Endothelial cell of umbilical vein (primary cell): ENCODE results near the gene OR2T8. TPM values are rescaled to one million over a fixed set of nuclear protein-coding genes. Genes with fewer than 3 reads are reported as not detected.

Experiments
- BruUV-seq: library from RNA; stranded (reverse); fragments of 400-500 nt; replicated peaks from 2 replicates; lab custom pipeline; 2021; lab: Mats Ljungman, UMichigan
- CTCF ChIA-PET: fragments of 300-600, 350-600 bp; sonication (Branson Sonifier 250); formaldehyde crosslinking; loops from one replicate; lab custom pipeline; 2021; ENCODE audit warnings: antibody characterized with exemption, inconsistent platforms; lab: Charles Lee
- POLR2A ChIA-PET: fragments of 300-600, 350-600 bp; sonication (Branson Sonifier 250); formaldehyde crosslinking; loops from one replicate; lab custom pipeline; 2021; ENCODE audit warnings: antibody characterized with exemption, inconsistent platforms; lab: Charles Lee
- DNase-seq: peaks from one replicate; pipeline ENCODE4 v3.0.0-alpha.2; 2011; ENCODE audit warnings: low read depth, low spot score
- FAIRE-seq: peaks from 2 replicates; lab custom pipeline; 2011; peaks lifted over from hg19 to GRCh38; lab: Jason Lieb, UNC
- H2AFZ ChIP-seq: 2 replicates; pipeline ENCODE4 v1.6.0; 2012; ENCODE audit warnings: low read depth, low read length, control low read depth, inconsistent platforms
- H3K27ac ChIP-seq: 2 replicates; pipeline ENCODE4 v1.5.1; 2011; ENCODE audit warnings: low read depth, mild to moderate bottlenecking, control low read depth, low read length, moderate library complexity; ENCODE audit not compliant: insufficient read depth
- H3K27me3 ChIP-seq, 2 experiments: 2 replicates each; pipeline versions ENCODE4 v1.6.0 to v1.6.1; 2011; ENCODE audit warnings: low read length in 2 of 2, mixed read lengths in 1 of 2; ENCODE audit not compliant: control insufficient read depth in 2 of 2, insufficient read depth in 2 of 2
- H3K36me3 ChIP-seq, 2 experiments: 2 replicates in 1 of 2; 3 replicates in 1 of 2; pipeline ENCODE4 v1.5.1; 2011; ENCODE audit warnings: low read length in 2 of 2, mild to moderate bottlenecking in 1 of 2, moderate library complexity in 1 of 2; ENCODE audit not compliant: control insufficient read depth in 2 of 2, insufficient read depth in 2 of 2; ENCODE audit errors: extremely low read depth in 1 of 2
- H3K4me1 ChIP-seq: 3 replicates; pipeline ENCODE4 v1.5.1; 2011; ENCODE audit warnings: mild to moderate bottlenecking, low read length; ENCODE audit not compliant: control insufficient read depth, insufficient read depth; ENCODE audit errors: extremely low read depth
- H3K4me2 ChIP-seq: 2 replicates; pipeline ENCODE4 v1.6.1; 2011; ENCODE audit warnings: low read length, control low read depth, mixed read lengths; ENCODE audit not compliant: insufficient read depth
- H3K4me3 ChIP-seq, 3 experiments: fragments of 200-600 bp in 1 of 3; sonication (generic), shearing (Covaris generic) in 1 of 3; replicated peaks in 1 of 3; 2 replicates each; pipeline ENCODE4 v1.5.1; 2011 to 2016; ENCODE audit warnings: control low read depth in 3 of 3, low read length in 3 of 3, mild to moderate bottlenecking in 2 of 3, inconsistent platforms in 1 of 3, low read depth in 1 of 3, moderate library complexity in 1 of 3; ENCODE audit not compliant: insufficient read depth in 1 of 3
- H3K79me2 ChIP-seq: 2 replicates; pipeline ENCODE4 v1.6.0; 2012; ENCODE audit warnings: low read length, inconsistent platforms; ENCODE audit not compliant: control insufficient read depth, insufficient read depth
- H3K9ac ChIP-seq: replicated peaks from 2 replicates; pipeline ENCODE3; 2011; ENCODE audit warnings: low read length, control low read depth; ENCODE audit not compliant: insufficient read depth; ENCODE audit errors: extremely low read depth
- H3K9me1 ChIP-seq: replicated peaks from 3 replicates; pipeline ENCODE4 v1.6.0; 2011; ENCODE audit warnings: mild to moderate bottlenecking, low read length; ENCODE audit not compliant: control insufficient read depth, insufficient read depth; ENCODE audit errors: extremely low read depth
- H3K9me3 ChIP-seq: replicated peaks from 2 replicates; pipeline ENCODE4 v1.5.1; 2012; ENCODE audit warnings: low read length, inconsistent platforms; ENCODE audit not compliant: control insufficient read depth, insufficient read depth
- H4K20me1 ChIP-seq: replicated peaks from 2 replicates; pipeline ENCODE3; 2011; ENCODE audit warnings: mild to moderate bottlenecking, low read length; ENCODE audit not compliant: control insufficient read depth, insufficient read depth; ENCODE audit errors: extremely low read depth
- CTCF ChIP-seq, 2 donors: IDR thresholded peaks; 1 replicate in 1 of 2; 2 replicates in 1 of 2; pipeline ENCODE4 v1.5.1; 2011; ENCODE audit warnings: low read length in 2 of 2, mild to moderate bottlenecking in 2 of 2, moderate library complexity in 2 of 2, control low read depth in 1 of 2, inconsistent platforms in 1 of 2, low read depth in 1 of 2; ENCODE audit not compliant: insufficient read depth in 1 of 2; ENCODE audit errors: extremely low read depth in 1 of 2
- EZH2 ChIP-seq: IDR thresholded peaks from 2 replicates; pipeline ENCODE4 v1.6.1; 2012; ENCODE audit warnings: borderline replicate concordance, low read depth, mild to moderate bottlenecking, moderate library complexity, low read length, inconsistent platforms; ENCODE audit not compliant: severe bottlenecking
- FOS ChIP-seq: IDR thresholded peaks from 2 replicates; pipeline ENCODE4 v1.6.1; 2011; ENCODE audit warnings: mild to moderate bottlenecking, low read length, moderate library complexity, borderline replicate concordance; ENCODE audit not compliant: insufficient read depth
- GATA2 ChIP-seq: IDR thresholded peaks from 2 replicates; pipeline ENCODE4 v1.7.0; 2011; ENCODE audit warnings: low read depth, mild to moderate bottlenecking, moderate library complexity, mixed read lengths, low read length; ENCODE audit not compliant: insufficient read length, insufficient read depth
- JUN ChIP-seq: IDR thresholded peaks from 2 replicates; pipeline ENCODE4 v1.6.1; 2011; ENCODE audit warnings: borderline replicate concordance, low read depth; ENCODE audit not compliant: insufficient read length, insufficient read depth
- MAX ChIP-seq: IDR thresholded peaks from 2 replicates; pipeline ENCODE4 v1.6.1; 2011; ENCODE audit not compliant: insufficient read depth, insufficient read length
- MYC ChIP-seq: IDR thresholded peaks from one replicate; pipeline ENCODE4 v1.6.1; 2011; ENCODE audit warnings: mild to moderate bottlenecking, low read depth, low read length
- POLR2A ChIP-seq: IDR thresholded peaks from 2 replicates; pipeline ENCODE4 v1.6.1; 2012; ENCODE audit warnings: low read depth, mild to moderate bottlenecking, control low read depth, low read length
- POLR2AphosphoS5 ChIP-seq: IDR thresholded peaks from 2 replicates; pipeline ENCODE4 v1.6.1; 2012; ENCODE audit warnings: low read depth, mild to moderate bottlenecking, control low read depth, low read length, moderate library complexity; ENCODE audit not compliant: insufficient read depth
- dilution Hi-C: fragments of 300-500 bp; cut with MboI; formaldehyde crosslinking; loops from one replicate; pipeline ENCODE4 v1.15.0; 2019; ENCODE audit warnings: low sequenced_read_pairs; ENCODE audit not compliant: extremely low pct_ligation_motif_present
- intact Hi-C: fragments of 100-400 bp; cut with micrococcal nuclease; formaldehyde crosslinking; loops from one replicate; pipeline ENCODE4 v1.10.0; 2022
- polyA plus RNA-seq, 4 experiments: library from polyadenylated mRNA; depleted of rRNA in 3 of 4; stranded (reverse) in 3 of 4; unstranded in 1 of 4; fragments of >200 nt; gene quantifications; 2 replicates each; pipeline versions ENCODE4 v1.2.1 to v1.2.3, GENCODE V29; 2011 to 2012; ENCODE audit warnings: missing spikeins in 1 of 4
- total RNA-seq: library from RNA; stranded (reverse); gene quantifications from 2 replicates; pipeline ENCODE4 v1.2.3, GENCODE V29; 2021

Gene OR2T8
- total and polyA plus RNA-seq, 2 donors (not counting 3 experiments of a cell fraction or from before 2014, with no cell fraction given), result not detected

DNA sequence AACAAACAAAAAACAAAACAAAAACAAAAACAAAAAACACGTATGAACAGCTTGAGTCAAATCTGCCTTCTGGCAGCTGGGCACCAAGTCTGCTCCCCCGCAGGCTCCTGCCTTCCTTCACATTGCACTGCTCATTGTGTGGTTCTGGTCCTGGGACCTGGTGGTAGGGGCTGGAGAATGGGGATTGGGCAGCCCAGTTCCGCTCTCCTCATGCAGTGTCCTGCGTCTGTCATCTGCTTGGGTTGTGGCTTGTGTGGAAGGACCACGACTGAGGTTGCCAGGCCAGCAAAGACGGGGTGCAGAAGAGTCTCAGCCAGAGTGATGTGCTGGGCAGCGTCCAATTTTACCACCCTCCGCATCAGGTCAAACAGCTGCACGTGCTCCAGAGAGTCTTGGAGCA is 15.7 kb downstream of the OR2T8 start:
- dilution Hi-C loops, result no loop called here
- no peak overlapping the region for H3K9ac ChIP-seq
- POLR2A ChIA-PET, result no interaction called here
- FAIRE-seq, result no peak
- CTCF ChIA-PET, result no interaction called here
- no peaks in the 10 kb centered on the region for H3K4me1 ChIP-seq
- intact Hi-C loops, result no loop called here
- peaks cover 6% of the 10 kb centered on the region for H3K9me3 ChIP-seq
- no peak overlapping the region for H3K4me3 ChIP-seq
- no peak for DNase-seq
- H3K27ac ChIP-seq, result no peak overlapping the region
- no peaks in the 10 kb centered on the region for H4K20me1 ChIP-seq
- H3K27me3 ChIP-seq, result no peaks in the 10 kb centered on the region
- H3K9me1 ChIP-seq, result no peaks in the 10 kb centered on the region
- H3K36me3 ChIP-seq, result no peaks in the 10 kb centered on the region
- TF ChIP-seq MAX (no peak), POLR2AphosphoS5 (no peak), POLR2A (no peak), GATA2 (no peak), MYC (no peak), CTCF (IDR thresholded peaks at IDR 0.05; ENCODE audit: extremely low read depth in 1 of 2, insufficient read depth in 1 of 2, low read depth in 1 of 2, low read length in 2 of 2) (no peak), EZH2 (no peak), FOS (no peak), JUN (no peak)
- BruUV-seq, result no TSS peak
- H2AFZ ChIP-seq, result no peak overlapping the region
- H3K79me2 ChIP-seq, result no peaks in the 10 kb centered on the region
- H3K4me2 ChIP-seq, result no peak overlapping the region
